GM21447 (cell line): ENCODE measurements around the gene PPIL4.

ENCODE experiments used
- ATAC-seq: cut with Tn5 transposase; IDR thresholded peaks from one replicate; pipeline ENCODE4 v1.9.1; 2021; ENCODE audit not compliant: unreplicated experiment

PPIL4 gene, protein sequence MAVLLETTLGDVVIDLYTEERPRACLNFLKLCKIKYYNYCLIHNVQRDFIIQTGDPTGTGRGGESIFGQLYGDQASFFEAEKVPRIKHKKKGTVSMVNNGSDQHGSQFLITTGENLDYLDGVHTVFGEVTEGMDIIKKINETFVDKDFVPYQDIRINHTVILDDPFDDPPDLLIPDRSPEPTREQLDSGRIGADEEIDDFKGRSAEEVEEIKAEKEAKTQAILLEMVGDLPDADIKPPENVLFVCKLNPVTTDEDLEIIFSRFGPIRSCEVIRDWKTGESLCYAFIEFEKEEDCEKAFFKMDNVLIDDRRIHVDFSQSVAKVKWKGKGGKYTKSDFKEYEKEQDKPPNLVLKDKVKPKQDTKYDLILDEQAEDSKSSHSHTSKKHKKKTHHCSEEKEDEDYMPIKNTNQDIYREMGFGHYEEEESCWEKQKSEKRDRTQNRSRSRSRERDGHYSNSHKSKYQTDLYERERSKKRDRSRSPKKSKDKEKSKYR

DNA sequence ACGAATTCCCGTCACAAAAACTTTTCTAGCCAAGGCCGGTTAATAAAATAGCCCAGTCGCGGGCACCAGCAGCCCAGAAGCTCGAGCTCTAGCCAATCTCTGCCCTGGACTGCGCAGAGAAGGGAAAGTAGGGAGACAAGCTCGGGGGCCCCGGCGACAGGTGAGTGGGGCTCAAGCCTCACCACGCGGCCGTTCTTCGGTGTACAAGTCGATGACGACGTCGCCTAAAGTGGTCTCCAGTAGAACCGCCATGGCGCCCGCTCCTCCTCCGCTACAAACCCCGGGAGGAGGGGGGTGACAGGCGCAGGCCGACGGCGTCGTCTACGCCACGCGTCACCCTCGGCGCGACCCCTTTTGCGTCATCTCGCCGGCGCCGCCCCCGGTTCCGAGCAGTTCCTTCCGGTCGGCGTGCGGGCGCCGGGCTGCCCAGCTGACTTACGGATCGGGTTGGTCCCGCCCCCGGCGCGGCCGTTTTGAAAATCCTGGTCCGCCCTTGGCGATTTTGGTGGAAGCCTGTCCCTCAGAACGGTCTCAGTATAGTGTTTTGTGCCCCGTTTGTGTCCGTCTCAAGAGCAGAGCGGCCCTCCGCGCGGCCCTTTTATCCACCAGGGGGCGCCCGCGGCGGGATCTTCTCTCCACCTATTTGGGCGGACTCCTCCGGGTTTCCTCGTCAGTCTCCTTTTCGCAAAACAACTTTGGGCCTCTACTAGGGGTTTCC, at the start of gene PPIL4:
Gene PPIL4, minus strand, starts transcription at position 290 of the 718 bp plus-strand sequence. Its CDS starts 38 bp downstream, at position 252.
- ATAC-seq, result peak; percentile 85

DNA sequence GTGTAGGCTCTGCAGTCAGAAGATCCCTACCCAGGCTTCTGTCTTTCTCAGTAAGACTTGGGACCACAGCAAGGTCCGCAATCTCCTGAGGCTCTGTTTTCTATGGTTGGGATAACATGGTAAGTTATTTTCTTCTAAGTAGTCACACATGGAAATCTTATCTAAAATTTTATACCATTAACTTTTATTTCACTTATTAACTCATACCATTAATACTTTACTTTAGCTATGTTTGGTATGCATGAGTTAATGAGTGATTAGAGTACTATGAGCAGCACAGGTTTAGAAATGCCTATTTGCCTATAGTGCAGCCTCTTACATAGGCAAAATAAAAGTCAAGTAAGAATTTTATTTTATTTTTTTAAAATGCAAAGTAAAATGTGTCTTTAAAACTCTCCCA, 47.6 kb upstream of the PPIL4 start:
- no peak for ATAC-seq

DNA sequence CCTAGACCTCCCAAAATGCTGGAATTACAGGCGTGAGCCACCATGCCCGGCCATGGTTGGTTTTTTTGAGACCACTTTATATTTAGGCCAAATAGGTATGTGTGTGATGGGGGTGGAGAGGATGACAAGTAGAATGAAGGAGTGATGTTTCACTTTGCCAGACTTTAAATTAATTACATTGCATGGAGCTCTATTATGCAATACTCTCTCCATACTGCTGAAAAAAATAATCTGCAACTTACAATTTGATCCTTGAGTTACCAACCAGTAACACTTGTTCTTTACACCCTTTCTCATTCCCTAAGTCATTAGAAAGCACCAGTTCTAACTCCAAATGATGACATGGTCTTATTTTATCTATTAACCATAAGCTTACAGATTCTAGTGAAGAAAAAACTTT, 47.1 kb upstream of the PPIL4 start:
- ATAC-seq, result no peak

DNA sequence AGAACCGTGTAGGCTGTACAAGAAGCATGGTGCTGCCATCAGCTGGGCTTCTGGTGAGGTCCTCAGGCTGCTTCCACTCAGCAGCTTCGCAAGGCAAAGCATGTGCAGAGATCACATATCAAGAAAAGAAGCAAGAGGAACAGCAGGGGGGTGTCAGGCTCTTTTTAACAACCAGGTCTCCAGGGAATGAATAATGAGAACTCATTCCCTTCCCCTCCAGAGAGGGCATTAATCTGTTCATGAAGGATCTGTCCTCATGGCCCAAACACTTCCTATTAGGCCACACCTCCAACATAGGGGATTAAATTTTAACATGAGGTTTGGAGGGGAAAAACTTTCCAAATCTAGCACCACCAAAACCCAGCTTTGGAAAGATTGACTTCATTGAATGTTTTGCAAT, 40.3 kb upstream of the PPIL4 start:
- no peak for ATAC-seq

DNA sequence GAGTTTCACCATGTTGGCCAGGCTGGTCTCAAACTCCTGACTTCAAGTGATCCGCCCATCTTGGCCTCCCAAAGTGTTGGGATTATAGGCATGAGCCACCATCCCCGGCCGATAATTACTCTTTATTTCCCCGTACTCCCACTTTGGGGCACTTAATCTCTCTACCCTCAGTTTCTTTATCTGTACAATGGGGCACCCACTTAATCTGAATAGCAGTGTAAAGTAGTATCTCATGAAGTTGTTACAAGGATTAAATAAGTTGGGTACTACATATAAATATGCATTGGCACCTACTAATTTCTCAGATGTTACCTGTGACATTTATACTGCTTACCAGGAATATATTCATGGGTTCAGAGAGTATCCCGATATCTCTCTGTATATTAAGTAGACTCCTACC, 35.5 kb upstream of the PPIL4 start:
- no peak for ATAC-seq

DNA sequence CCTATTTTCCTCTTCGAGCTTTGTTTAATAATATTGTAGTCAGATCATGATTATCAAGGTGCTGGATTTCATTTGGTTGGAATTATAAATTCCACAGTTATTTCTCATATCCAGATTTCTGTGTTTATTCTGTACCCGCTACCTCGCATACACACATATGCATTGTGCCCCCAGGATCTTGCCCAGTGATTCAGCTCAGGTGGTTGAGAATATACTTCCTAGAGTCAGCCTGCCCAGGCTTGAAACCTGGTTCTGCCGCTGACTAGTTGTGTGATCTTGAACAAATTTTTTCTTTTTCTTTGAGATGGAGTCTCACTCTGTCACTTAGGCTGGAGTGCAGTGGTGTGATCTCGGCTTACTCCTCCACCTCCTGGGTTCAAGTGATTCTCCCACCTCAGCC, 35.0 kb upstream of the PPIL4 start:
- ATAC-seq, result no peak

DNA sequence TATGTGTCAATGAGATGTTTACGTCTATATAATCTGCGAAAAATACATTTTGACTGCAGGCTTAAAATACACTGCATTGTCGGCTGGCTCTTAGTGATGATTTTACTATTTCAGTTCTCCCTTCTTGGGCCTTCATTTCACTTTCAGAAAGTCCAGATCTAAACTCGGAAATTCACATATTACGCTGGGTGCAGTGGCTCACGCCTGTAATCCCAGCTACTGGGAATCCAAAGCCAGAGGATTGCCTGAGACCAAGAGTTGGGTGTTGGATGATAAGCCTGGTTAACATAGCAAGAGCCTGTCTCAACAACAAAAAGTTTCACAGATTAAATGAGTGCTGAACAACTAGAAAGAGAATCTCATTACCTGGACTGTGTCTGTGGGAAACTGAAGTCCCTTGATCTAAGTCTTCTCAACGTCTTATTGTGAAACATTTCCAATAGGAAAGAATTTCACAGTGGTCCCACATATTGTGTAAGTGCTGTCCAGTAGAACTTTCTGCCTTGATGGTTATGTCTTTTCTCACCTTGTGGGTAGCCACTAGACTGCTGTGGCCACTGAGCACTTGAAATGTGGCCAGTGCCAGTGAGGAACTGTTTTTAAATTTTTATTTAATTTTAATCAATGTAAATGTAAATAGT, 22.2 kb upstream of the PPIL4 start:
- ATAC-seq, result no peak

DNA sequence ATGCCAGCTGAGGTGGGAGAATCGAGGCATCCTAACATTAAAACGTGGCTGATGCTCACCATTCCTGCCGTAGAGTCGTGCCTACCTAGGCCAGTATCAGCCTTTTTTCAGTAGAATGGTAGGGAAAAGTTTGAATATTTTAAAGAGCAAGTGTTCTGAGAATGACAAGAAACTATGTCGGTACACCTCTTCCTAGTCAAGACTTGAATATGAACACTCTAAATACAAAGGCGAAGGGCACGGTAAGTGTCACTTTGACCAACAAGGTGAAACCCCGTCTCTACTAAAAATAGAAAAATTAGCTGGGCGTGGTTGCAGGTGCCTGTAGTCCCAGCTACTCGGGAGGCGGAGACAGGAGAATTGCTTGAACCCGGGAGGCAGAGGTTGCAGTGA, 21.3 kb upstream of the PPIL4 start:
- ATAC-seq, result no peak

DNA sequence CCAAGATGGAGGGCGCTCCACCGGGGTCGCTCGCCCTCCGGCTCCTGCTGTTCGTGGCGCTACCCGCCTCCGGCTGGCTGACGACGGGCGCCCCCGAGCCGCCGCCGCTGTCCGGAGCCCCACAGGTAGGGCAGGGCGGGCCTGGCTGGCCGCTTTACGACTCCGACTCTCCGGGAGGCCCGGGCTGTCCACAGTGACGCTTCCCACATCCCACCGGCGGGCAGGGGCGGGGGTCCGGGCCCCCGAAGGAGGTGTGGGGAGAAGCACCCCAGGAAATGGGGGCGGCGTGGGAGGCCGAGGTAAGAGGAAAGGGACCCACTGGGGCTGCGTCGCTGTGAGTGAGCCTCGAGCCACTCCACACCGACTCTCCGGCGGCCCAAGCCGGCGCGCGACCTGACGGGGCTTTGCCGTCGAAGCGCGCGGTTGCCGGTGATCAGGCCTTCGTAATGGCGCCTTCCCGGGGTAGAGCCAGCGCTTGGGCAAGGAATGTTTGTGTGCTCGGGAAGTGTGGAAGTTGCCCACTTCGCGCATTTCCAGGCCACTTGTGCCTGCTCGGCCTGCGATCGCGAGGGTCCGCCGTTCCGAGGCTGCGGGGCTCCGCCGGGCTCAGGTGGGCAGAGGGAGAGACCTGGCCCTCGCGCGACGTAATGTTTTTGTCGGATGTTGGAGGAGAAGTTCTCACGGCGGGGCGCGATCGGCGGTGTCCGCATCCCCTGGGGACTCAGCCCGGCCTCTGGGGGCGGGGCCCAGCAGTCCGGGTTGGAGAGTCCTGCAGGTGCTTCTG, 20.8 kb upstream of the PPIL4 start:
- peak; percentile 23 for ATAC-seq

DNA sequence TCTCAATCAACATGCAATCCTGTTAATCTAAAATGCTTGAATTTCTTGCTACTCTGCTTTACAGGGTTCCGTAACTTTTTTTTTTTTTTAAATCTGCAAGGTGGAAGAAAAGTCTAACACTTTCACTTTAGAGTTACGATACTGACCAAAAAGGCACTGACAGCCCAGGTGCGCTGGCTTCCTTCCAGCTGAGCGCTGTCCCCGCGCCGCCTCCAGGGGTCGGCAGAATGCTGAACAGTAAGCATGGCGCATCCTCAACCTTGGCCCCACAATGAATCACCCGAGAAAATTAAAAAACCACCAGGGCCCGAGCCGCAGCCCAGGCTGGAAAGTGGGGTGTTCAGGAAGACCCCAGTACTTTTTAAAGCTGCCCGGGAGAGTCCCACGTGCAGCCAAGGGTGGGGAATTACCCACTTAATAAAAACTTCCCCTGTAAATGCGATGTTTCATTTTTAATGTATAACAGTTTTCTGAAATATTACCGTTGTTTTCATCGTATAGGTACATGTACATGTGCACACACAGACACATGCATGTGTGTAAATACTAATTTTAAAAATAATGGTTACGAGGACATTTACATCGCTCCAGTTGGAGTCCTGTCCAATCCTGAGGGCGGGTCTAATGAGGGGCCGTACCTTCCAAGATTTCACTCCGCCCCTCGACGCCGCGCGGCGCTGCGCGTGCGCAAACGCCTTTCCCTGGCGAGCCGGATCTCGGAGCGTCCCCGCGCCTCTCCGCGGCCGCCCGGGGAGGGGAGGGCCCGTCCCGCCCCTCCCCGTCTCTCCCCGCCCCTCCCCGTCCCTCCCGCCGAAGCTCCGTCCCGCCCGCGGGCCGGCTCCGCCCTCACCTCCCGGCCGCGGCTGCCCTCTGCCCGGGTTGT, 19.9 kb upstream of the PPIL4 start, which contains the start of gene GINM1:
Gene GINM1, plus strand, starts transcription at position 849 of the 883 bp plus-strand sequence. CDS start 40 bp downstream, outside the sequence.
- peak; percentile 72 for ATAC-seq

DNA sequence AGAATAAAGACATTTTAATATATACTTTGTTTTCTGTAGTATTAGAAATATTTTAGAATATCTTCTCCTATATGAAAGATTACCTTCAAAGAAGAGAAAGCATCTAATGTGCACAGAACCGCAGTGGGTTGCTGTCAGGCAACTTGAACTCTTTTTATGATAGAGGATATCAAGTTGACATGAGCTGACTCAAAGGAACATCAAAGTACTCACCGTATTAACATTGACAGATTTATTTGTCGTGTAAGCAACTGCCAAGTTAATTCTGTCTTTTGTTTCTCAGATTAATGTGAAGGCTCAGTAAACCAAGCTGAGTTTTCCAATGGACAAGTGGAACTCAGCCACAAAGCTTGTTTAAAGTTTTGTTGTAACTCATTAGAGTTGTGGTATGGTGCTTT, 18.1 kb upstream of the PPIL4 start:
- no peak for ATAC-seq

DNA sequence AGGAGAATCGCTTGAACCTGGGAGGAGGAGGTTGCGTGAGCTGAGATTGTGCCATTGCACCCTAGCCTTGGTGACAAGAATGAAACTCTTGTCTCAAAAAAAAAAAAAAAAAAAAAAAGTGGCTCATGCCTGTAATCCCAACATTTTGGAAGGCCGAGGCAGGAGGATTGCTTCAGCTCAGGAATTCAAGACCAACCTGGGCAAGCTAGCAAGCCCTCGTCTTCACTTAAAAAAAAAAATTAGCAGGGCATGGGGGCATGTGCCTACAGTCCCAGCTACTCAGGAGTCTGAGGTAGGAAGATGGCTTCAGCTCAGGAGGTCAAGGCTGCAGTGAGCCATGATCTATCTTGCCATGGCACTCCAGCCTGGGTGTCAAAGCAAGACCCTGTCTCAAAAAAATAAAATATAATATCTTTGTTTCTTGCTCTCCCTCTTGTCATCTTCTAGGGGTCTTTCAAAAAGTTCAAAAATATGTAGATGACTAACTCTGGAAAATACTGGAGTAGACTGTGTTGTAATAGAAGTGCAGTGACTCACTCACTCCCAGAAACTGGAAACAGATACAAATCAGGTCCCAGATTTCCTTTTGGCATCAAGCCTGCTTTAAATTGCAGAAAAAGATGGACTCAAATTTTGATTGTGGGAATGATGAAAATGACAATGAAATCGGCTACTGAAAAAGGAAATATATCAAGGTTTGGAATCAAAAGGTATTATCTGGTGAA, 17.5 kb upstream of the PPIL4 start:
- ATAC-seq, result no peak

DNA sequence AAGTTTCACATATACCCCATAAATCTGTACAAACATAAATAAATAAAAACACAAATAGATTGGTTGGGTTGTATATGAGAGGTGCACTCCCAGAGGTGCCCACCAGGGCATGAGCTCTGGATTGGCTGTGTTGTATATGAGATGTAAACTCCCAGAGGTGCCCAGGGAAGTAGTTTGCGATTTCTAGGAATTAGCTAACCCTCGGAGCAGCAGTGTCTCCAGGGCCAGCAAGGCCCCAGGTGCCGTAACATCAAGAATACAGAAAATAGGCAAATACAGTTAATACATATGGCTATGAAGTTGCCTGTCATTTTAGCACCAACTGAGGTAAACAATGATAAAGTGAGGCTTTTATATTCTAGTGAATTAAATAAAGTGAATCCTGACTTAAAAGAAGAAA, 14.9 kb upstream of the PPIL4 start:
- ATAC-seq, result no peak

DNA sequence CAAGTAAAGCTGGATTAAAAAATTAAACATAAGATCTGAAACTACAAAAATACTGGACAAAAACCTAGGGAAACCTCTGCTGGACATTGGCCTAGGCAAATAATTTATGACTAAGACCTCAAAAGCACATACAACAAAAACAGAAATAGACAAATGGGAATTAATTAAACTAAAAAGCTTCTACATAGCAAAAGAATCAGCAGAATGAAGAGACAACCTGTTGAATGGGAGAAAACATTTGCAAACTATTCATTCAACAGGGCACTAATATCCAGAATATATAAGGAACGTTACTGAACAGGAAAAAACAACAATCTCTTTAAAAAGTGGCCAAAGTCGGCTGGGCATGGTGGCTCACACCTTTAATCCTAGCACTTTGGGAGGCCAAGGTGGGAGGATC, 13.5 kb upstream of the PPIL4 start:
- ATAC-seq, result no peak

DNA sequence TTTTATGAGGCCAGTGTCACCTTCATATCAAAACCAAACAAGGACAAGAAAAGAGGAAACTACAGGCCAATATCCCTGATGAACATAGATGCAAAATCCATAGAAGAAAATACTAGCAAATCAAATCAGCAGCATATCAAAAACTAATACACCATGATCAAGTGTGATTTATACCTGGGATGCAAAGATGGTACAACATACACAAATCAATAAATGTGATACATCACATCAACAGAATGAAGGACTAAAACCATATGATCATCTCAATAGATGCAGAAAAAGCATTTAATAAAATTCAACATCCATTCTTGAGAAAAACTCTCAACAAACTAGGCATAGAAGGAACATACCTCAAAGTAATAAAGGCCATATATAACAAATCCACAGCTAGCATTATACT, 12.2 kb upstream of the PPIL4 start:
- ATAC-seq, result no peak

DNA sequence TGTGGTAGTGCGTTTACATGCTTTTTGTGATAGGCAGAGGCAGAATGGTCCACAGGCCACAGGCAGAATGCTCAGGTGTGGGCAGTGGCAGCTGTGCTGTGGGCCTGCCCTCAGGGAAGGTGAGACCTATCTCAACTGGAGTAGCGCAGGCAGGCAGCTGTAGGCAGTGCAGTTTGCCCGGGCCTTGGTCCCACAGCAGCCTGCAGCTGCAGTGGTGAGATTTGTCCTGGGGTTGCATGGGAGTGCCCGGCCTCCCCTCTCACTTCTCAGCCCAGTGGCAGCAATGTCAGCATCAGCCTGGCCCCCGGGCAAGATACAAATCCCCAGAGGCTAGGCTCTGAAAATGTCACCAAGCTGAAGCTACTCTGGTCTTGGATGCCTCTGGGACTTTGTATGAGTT, 6.1 kb upstream of the PPIL4 start:
- no peak for ATAC-seq

DNA sequence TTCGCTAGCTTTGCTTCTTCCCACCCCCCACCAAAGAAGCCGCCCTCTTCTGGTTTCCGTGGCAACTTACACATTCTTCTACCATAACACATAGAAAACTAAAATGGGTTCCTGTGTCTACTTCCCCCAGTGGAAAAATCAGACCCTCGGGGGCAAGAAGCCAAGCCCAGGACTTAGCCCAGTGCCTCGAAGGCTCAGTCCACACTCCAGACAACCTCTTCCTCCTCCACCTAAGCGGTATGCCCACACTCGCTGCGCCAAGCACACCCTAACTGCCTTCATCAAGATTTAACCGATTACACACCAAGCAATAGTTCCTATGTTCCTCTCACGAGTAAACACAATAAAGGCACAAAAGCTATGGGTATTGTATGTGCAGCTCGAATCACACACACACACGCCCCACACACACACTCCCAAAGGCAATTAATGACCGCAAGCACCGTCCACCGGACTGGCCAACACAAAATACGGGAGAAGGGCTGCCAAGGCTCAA, 537 bp downstream of the PPIL4 start:
- peak; percentile 30 for ATAC-seq

DNA sequence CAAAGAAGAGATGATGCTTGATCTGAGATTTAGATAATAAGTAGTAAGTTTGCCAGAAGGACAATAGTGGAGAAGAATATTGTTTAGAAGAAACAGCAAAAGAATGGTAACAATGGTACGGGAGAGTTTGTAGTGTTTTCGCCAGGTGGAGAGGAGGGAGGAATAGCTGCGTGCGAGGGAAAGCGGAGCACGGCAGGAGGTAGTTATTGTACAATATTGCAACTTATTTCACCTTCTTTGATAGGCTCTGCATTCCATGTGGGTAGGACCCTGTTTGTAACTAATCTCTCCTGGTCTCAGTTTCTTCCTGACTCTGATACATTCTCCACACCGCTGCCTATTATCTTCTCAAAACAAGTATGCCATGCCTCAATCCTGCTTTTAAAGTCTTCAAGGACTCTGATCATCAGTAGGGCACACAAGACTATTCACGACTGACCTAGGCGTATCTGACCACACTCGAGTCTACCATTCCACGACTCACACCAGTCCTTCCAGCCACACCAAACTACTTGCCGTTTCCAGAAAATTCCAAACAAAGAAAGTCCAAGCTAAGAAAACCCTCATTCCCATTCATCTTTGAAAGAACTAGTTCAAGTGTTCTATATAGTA, 1.1 kb downstream of the PPIL4 start:
- ATAC-seq, result no peak

DNA sequence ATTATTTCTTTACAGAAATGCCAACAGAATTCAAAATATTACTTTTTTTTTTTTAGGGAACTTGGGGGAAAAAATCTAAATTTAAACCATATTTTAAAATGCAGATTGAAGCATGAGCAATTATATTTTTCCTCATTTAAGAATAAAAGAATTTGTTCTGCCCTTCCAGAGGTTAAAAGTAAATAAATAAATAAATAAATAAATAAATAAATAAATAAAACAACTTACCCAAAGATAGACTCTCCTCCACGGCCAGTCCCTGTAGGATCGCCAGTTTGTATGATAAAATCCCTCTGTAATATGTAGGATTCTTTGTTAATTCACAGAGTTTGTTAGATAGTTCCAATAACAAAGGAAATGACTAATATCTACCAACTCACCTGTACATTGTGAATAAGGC, 4.7 kb downstream of the PPIL4 start:
- ATAC-seq, result no peak
